K562 (cell line): ENCODE measurements around the gene RNASE3. TPM values are rescaled to one million over a fixed set of nuclear protein-coding genes. Genes with fewer than 3 reads are reported as not detected.

Experiments used
- ATAC-seq: fragments of 200-7000 bp; cut with Tn5 transposase; 3 replicates; pipeline ENCODE4 v1.9.1; 2020; ENCODE audit warnings: moderate library complexity
- BruUV-seq: library from RNA; stranded (reverse); fragments of 400-500 nt; replicated peaks from 2 replicates; lab custom pipeline; 2021; lab: Mats Ljungman, UMichigan
- CTCF ChIA-PET: fragments of 300-600 bp; formaldehyde crosslinking; extraction: SDS; loops from one replicate; lab custom pipeline; 2021; ENCODE audit warnings: low intra/inter-chr PET ratio; lab: Yijun Ruan, JAX
- POLR2A ChIA-PET: fragments of 300-600, 350-650 bp; sonication (Branson Sonifier 250); formaldehyde crosslinking; extraction: SDS; loops from one replicate; lab custom pipeline; 2021; ENCODE audit warnings: antibody characterized with exemption, inconsistent platforms; lab: Yijun Ruan, JAX
- DNase-seq, 4 experiments: peaks; one replicate each; pipeline versions ENCODE4 v3.0.0 to v3.0.0-alpha.2; 2011 to 2018; ENCODE audit warnings: low spot score in 3 of 4, mixed read lengths in 3 of 4; ENCODE audit errors: extremely low read depth in 1 of 4
- FAIRE-seq: peaks from 2 replicates; lab custom pipeline; 2011; peaks lifted over from hg19 to GRCh38; lab: Jason Lieb, UNC
- H2AFZ ChIP-seq: 2 replicates; pipeline ENCODE4 v1.6.0; 2011; ENCODE audit warnings: low read depth, low read length, control low read depth, inconsistent platforms
- H3K27ac ChIP-seq: fragments of 200-600 bp; 3 replicates; pipeline ENCODE4 v1.8.0; 2011; ENCODE audit warnings: low read depth, mild to moderate bottlenecking, control low read depth, inconsistent platforms, low read length, moderate library complexity, mixed read lengths; ENCODE audit errors: extremely low read depth
- H3K27me3 ChIP-seq, 2 experiments: fragments of 300-600 bp in 1 of 2; 2 replicates in 1 of 2; 3 replicates in 1 of 2; pipeline versions ENCODE4 v1.6.0 to v1.8.0; 2011; ENCODE audit warnings: inconsistent platforms in 2 of 2, low read length in 2 of 2, mild to moderate bottlenecking in 1 of 2, mixed read lengths in 1 of 2, moderate library complexity in 1 of 2; ENCODE audit not compliant: control insufficient read depth in 2 of 2, insufficient read depth in 2 of 2
- H3K36me3 ChIP-seq: fragments of 300-600 bp; 3 replicates; pipeline ENCODE4 v1.8.0; 2011; ENCODE audit warnings: mild to moderate bottlenecking, low read length, inconsistent platforms; ENCODE audit not compliant: control insufficient read depth, insufficient read depth
- H3K4me1 ChIP-seq, 2 experiments: fragments of 200-600 bp in 1 of 2; replicated peaks in 1 of 2; 2 replicates in 1 of 2; 3 replicates in 1 of 2; pipeline versions ENCODE4 v1.5.1 to v1.8.0; 2011; ENCODE audit warnings: inconsistent platforms in 2 of 2, low read length in 2 of 2, mild to moderate bottlenecking in 1 of 2, mixed read lengths in 1 of 2, moderate library complexity in 1 of 2; ENCODE audit not compliant: control insufficient read depth in 2 of 2, insufficient read depth in 2 of 2
- H3K4me2 ChIP-seq: 2 replicates; pipeline ENCODE4 v1.6.1; 2011; ENCODE audit warnings: low read length, control low read depth, inconsistent platforms, mixed read lengths; ENCODE audit not compliant: insufficient read depth
- H3K4me3 ChIP-seq: fragments of 200-600 bp; sonication (generic), shearing (Covaris generic); 2 replicates; pipeline ENCODE4 v1.5.1; 2016; ENCODE audit warnings: control low read depth, inconsistent platforms
- H3K79me2 ChIP-seq: fragments of 200-600 bp; 3 replicates; pipeline ENCODE4 v1.8.0; 2011; ENCODE audit warnings: low read length, inconsistent platforms; ENCODE audit not compliant: control insufficient read depth, insufficient read depth
- H3K9ac ChIP-seq, 2 experiments: 2 replicates each; pipeline versions ENCODE4 v1.6.0 to v1.6.1; 2011; ENCODE audit warnings: low read depth in 2 of 2, low read length in 2 of 2, control low read depth in 1 of 2, inconsistent platforms in 1 of 2, mild to moderate bottlenecking in 1 of 2, mixed read lengths in 1 of 2; ENCODE audit not compliant: insufficient read depth in 1 of 2
- H3K9me1 ChIP-seq: one replicate; pipeline ENCODE4 v1.6.0; 2011; ENCODE audit warnings: inconsistent platforms, mild to moderate bottlenecking, low read length, moderate library complexity; ENCODE audit not compliant: control insufficient read depth, insufficient read depth
- H3K9me3 ChIP-seq: replicated peaks from 2 replicates; pipeline ENCODE4 v1.5.1; 2011; ENCODE audit warnings: low read depth, low read length, inconsistent platforms; ENCODE audit not compliant: control insufficient read depth, insufficient read depth
- H4K20me1 ChIP-seq: replicated peaks from 2 replicates; pipeline ENCODE4 v1.6.1; 2011; ENCODE audit warnings: low read length, inconsistent platforms, mixed read lengths; ENCODE audit not compliant: control insufficient read depth, insufficient read depth
- MECOM ChIP-seq: fragments of 250-450 bp; sonication (Bioruptor Pico); IDR thresholded peaks from 2 replicates; pipeline ENCODE4 v1.8.0; 2022; ENCODE audit warnings: inconsistent platforms
- MTA3 ChIP-seq: fragments of 450-650 bp; formaldehyde crosslinking; IDR thresholded peaks from 2 replicates; pipeline ENCODE4 v1.6.1; 2017; ENCODE audit warnings: mild to moderate bottlenecking, borderline replicate concordance
- RAD21 ChIP-seq, 2 experiments: fragments of 250-450 bp in 1 of 2; fragments of 450-650 bp in 1 of 2; sonication (Bioruptor Pico) in 1 of 2; formaldehyde crosslinking in 1 of 2; IDR thresholded peaks in 1 of 2; conservative IDR thresholded peaks in 1 of 2; 2 replicates each; pipeline versions ENCODE4 v1.4.0 to v1.8.0; 2020 to 2022; ENCODE audit warnings: mild to moderate bottlenecking in 2 of 2, moderate library complexity in 1 of 2
- SMC3 ChIP-seq: conservative IDR thresholded peaks from 2 replicates; pipeline ENCODE4 v1.6.1; 2011; ENCODE audit warnings: low read depth, low read length, improper control_type of control experiment; ENCODE audit not compliant: insufficient read depth
- WGBS: fragments of 100-300 bp; shearing (Covaris generic); methylation state at CpG from one replicate; pipeline ENCODE4 v1.1.6; 2016; ENCODE audit warnings: low coverage, mixed read lengths; ENCODE audit not compliant: insufficient coverage; ENCODE audit errors: missing lambda C conversion rate; 5-methylcytosine and 5-hydroxymethylcytosine counted together
- in situ Hi-C: fragments of 300-500 bp; cut with MboI; formaldehyde crosslinking; loops from 4 replicates; pipeline ENCODE4 v1.15.0; 2018; ENCODE audit warnings: inconsistent platforms, mixed read lengths
- intact Hi-C: fragments of 100-400 bp; cut with micrococcal nuclease; formaldehyde crosslinking; loops from 2 replicates; pipeline ENCODE4 v1.14.2; 2022
- polyA plus RNA-seq, 8 experiments: library from polyadenylated mRNA; depleted of rRNA in 4 of 8; stranded (reverse) in 5 of 8; unstranded in 3 of 8; fragments of >200 nt; fragmentation: Nextera tagmentation in 2 of 8; fragmentation: Illumina TruSeq in 1 of 8; extraction: Ambion mirVana in 2 of 8; extraction: Trizol in 1 of 8; gene quantifications; 2 replicates each; pipeline versions ENCODE4 v1.2.1 to v1.2.3, GENCODE V29; 2011 to 2014; ENCODE audit warnings: inconsistent platforms in 1 of 8, missing spikeins in 1 of 8
- total RNA-seq, 7 experiments: library from RNA; depleted of rRNA in 6 of 7; stranded (reverse); fragments of >200 nt in 6 of 7; fragmentation: Illumina TruSeq in 2 of 7; extraction: Trizol in 2 of 7; gene quantifications; 2 replicates each; pipeline versions ENCODE4 v1.2.1 to v1.2.3, GENCODE V29; 2011 to 2021; ENCODE audit warnings: low replicate concordance in 1 of 7
- TF ChIP-seq, protein P1 (sequence below), 3 experiments: IDR thresholded peaks in 2 of 3; conservative IDR thresholded peaks in 1 of 3; 2 replicates each; pipeline ENCODE4 v1.5.1; 2011 to 2012; ENCODE audit warnings: low read length in 3 of 3, mild to moderate bottlenecking in 3 of 3, control low read depth in 2 of 3, improper control_type of control experiment in 1 of 3, inconsistent platforms in 1 of 3, low read depth in 1 of 3, mixed read lengths in 1 of 3, moderate library complexity in 1 of 3; ENCODE audit not compliant: insufficient read depth in 2 of 3
- TF ChIP-seq, protein P2 (sequence below), 2 experiments: fragments of 450-650 bp; formaldehyde crosslinking in 1 of 2; IDR thresholded peaks; 2 replicates each; pipeline versions ENCODE4 v1.4.0 to v1.6.1; 2014 to 2020; ENCODE audit warnings: mild to moderate bottlenecking in 2 of 2, borderline replicate concordance in 1 of 2, low read depth in 1 of 2
- TF ChIP-seq, protein P3 (sequence below): fragments of 450-650 bp; formaldehyde crosslinking; IDR thresholded peaks from 2 replicates; pipeline ENCODE4 v1.4.0; 2020; ENCODE audit warnings: mild to moderate bottlenecking, moderate library complexity

RNASE3 gene
- total and polyA plus RNA-seq, 9 of the 15 experiments (the other 6 are each of a cell fraction or from before 2014, with no cell fraction given) = not detected

DNA sequence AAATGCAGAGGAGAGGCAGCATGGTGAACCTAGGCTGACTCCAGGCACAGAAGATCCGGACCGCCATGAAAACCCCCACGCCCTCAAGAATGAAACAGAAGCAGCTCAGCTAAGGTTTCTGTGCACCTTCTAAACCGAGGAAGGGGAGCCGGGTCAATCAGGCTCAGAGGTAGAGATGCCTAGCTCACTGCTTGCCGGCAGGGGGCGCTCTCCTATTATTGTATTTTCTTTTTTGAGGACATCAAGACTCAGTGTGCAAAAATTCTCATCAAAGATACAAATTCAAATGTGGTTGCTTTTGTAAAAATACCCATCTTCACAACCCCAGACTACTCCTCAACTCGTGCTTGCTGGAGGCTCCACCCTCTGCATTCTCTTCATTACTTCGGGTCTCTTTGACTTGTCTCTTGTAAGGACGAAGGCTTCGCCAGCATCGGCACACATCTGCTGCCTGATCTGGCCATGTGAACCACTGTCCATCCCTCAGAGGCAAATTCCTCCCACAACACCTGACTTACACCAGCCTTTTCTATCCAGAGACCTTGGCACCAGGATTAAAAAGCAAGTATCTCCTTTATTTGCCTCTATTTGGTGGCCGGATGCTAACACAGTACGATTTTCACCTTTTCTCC, 33.4 kb upstream of the RNASE3 start:
- POLR2A ChIA-PET = no interaction called here

More for the DNA sequence above, 33.4 kb upstream of the RNASE3 start:
- FAIRE-seq (peak; percentile 75), DNase-seq (peak; percentile 56 to 71 (median 66))
- H3K9ac ChIP-seq = peak overlapping the region in 1 of 2 experiments; percentile 55; a peak in 1 of 4 replicates
- BruUV-seq = no TSS peak
- WGBS = 25% methylated on average over 14 of the region's 14 CpGs
- TF ChIP-seq MTA3 (no peak), RAD21 (CRISPR knock-in tag; conservative IDR thresholded peaks at IDR 0.05 in 1 of 2, IDR thresholded peaks at IDR 0.05 in 1 of 2) (peak; percentile 66 to 76), SMC3 (peak; percentile 49; the same call in 1 of the 2 replicates), MECOM (CRISPR knock-in tag) (no peak)
- TF ChIP-seq, protein P1, sequence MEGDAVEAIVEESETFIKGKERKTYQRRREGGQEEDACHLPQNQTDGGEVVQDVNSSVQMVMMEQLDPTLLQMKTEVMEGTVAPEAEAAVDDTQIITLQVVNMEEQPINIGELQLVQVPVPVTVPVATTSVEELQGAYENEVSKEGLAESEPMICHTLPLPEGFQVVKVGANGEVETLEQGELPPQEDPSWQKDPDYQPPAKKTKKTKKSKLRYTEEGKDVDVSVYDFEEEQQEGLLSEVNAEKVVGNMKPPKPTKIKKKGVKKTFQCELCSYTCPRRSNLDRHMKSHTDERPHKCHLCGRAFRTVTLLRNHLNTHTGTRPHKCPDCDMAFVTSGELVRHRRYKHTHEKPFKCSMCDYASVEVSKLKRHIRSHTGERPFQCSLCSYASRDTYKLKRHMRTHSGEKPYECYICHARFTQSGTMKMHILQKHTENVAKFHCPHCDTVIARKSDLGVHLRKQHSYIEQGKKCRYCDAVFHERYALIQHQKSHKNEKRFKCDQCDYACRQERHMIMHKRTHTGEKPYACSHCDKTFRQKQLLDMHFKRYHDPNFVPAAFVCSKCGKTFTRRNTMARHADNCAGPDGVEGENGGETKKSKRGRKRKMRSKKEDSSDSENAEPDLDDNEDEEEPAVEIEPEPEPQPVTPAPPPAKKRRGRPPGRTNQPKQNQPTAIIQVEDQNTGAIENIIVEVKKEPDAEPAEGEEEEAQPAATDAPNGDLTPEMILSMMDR (IDR thresholded peaks at IDR 0.05 in 2 of 3, conservative IDR thresholded peaks at IDR 0.05 in 1 of 3; ENCODE audit: insufficient read depth in 2 of 3, low read depth in 1 of 3, low read length in 3 of 3) = peak; percentile 64 to 79 (median 74)
- TF ChIP-seq, protein P2, sequence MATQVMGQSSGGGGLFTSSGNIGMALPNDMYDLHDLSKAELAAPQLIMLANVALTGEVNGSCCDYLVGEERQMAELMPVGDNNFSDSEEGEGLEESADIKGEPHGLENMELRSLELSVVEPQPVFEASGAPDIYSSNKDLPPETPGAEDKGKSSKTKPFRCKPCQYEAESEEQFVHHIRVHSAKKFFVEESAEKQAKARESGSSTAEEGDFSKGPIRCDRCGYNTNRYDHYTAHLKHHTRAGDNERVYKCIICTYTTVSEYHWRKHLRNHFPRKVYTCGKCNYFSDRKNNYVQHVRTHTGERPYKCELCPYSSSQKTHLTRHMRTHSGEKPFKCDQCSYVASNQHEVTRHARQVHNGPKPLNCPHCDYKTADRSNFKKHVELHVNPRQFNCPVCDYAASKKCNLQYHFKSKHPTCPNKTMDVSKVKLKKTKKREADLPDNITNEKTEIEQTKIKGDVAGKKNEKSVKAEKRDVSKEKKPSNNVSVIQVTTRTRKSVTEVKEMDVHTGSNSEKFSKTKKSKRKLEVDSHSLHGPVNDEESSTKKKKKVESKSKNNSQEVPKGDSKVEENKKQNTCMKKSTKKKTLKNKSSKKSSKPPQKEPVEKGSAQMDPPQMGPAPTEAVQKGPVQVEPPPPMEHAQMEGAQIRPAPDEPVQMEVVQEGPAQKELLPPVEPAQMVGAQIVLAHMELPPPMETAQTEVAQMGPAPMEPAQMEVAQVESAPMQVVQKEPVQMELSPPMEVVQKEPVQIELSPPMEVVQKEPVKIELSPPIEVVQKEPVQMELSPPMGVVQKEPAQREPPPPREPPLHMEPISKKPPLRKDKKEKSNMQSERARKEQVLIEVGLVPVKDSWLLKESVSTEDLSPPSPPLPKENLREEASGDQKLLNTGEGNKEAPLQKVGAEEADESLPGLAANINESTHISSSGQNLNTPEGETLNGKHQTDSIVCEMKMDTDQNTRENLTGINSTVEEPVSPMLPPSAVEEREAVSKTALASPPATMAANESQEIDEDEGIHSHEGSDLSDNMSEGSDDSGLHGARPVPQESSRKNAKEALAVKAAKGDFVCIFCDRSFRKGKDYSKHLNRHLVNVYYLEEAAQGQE (IDR thresholded peaks at IDR 0.05; ENCODE audit: borderline replicate concordance) = peak; percentile 71
- TF ChIP-seq, protein P2 (CRISPR knock-in tag; IDR thresholded peaks at IDR 0.05; ENCODE audit: low read depth) = no peak
- TF ChIP-seq, protein P3, sequence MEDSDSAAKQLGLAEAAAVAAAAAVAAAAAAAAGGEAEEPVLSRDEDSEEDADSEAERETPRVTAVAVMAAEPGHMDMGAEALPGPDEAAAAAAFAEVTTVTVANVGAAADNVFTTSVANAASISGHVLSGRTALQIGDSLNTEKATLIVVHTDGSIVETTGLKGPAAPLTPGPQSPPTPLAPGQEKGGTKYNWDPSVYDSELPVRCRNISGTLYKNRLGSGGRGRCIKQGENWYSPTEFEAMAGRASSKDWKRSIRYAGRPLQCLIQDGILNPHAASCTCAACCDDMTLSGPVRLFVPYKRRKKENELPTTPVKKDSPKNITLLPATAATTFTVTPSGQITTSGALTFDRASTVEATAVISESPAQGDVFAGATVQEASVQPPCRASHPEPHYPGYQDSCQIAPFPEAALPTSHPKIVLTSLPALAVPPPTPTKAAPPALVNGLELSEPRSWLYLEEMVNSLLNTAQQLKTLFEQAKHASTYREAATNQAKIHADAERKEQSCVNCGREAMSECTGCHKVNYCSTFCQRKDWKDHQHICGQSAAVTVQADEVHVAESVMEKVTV = peak; percentile 46
- TF ChIP-seq, all 486 proteins: peak for 5
- peak overlapping the region; percentile 42 for H2AFZ ChIP-seq
- no peaks in the 10 kb centered on the region for H3K36me3 ChIP-seq
- H4K20me1 ChIP-seq = no peaks in the 10 kb centered on the region
- H3K27ac ChIP-seq = no peak overlapping the region
- H3K9me3 ChIP-seq = no peaks in the 10 kb centered on the region
- peaks cover 0 to 4% of the 10 kb centered on the region in 2 experiments; a peak in 2 of 5 replicates for H3K4me1 ChIP-seq
- H3K4me2 ChIP-seq = no peak overlapping the region
- intact Hi-C loops = loop anchor here (1.0 to 5.0 kb wide), 2 partner anchors 114 to 185 kb away; partner anchors contain the start of gene RNASE7
- in situ Hi-C loops = loop anchor here (10.0 kb wide), 1 partner anchor 103 kb away; no protein-coding TSS in a partner anchor
- peak; percentile 87 for ATAC-seq
- H3K79me2 ChIP-seq = no peaks in the 10 kb centered on the region
- H3K9me1 ChIP-seq = no peaks in the 10 kb centered on the region
- H3K27me3 ChIP-seq = no peaks in the 10 kb centered on the region
- no peak overlapping the region for H3K4me3 ChIP-seq
- CTCF ChIA-PET = interaction anchor here (0.6 to 2.3 kb wide), 7 partner anchors 11 to 249 kb away, joined by 3 to 22 read pairs (median 5); no protein-coding TSS in a partner anchor
